NB4 (cell line): Measurements from ENCODE around the gene MACC1.

ENCODE experiments used
- MYC ChIP-seq: IDR thresholded peaks from 2 replicates; pipeline ENCODE4 v1.6.1; 2011; ENCODE audit warnings: low read depth, low read length
- POLR2A ChIP-seq: IDR thresholded peaks from 2 replicates; pipeline ENCODE4 v1.6.1; 2011; ENCODE audit warnings: mild to moderate bottlenecking; ENCODE audit not compliant: insufficient read length; ENCODE audit errors: extremely low read depth
- TF ChIP-seq, protein P1 (sequence below): IDR thresholded peaks from 2 replicates; pipeline ENCODE4 v1.6.1; 2011; ENCODE audit warnings: low read depth, low read length
- TF ChIP-seq, protein P2 (sequence below): IDR thresholded peaks from one replicate; pipeline ENCODE4 v1.5.1; 2012; ENCODE audit warnings: low read depth, low read length

DNA sequence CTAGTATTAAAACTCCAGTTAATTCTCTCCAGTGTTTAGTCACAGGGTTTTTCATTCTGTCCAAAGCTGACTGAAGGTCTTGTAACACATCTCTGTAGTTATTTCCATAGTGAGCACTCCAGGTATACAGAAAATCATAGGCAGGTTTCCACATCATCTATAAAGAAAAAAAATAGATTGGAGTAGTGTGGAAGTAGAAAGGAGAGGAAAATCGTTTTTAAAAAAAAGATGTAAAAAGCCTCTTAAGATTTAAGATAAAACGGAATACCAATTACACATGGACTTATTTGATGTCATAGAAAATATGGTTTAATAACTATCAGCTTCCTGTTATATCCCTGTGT, 76.2 kb downstream of the MACC1 start:
- TF ChIP-seq, protein P1, sequence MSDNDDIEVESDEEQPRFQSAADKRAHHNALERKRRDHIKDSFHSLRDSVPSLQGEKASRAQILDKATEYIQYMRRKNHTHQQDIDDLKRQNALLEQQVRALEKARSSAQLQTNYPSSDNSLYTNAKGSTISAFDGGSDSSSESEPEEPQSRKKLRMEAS = no peak
- TF ChIP-seq, protein P2, sequence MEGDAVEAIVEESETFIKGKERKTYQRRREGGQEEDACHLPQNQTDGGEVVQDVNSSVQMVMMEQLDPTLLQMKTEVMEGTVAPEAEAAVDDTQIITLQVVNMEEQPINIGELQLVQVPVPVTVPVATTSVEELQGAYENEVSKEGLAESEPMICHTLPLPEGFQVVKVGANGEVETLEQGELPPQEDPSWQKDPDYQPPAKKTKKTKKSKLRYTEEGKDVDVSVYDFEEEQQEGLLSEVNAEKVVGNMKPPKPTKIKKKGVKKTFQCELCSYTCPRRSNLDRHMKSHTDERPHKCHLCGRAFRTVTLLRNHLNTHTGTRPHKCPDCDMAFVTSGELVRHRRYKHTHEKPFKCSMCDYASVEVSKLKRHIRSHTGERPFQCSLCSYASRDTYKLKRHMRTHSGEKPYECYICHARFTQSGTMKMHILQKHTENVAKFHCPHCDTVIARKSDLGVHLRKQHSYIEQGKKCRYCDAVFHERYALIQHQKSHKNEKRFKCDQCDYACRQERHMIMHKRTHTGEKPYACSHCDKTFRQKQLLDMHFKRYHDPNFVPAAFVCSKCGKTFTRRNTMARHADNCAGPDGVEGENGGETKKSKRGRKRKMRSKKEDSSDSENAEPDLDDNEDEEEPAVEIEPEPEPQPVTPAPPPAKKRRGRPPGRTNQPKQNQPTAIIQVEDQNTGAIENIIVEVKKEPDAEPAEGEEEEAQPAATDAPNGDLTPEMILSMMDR = no peak
- TF ChIP-seq MYC = no peak
- TF ChIP-seq POLR2A = no peak
